Stimulated activated CD4-positive, alpha-beta T cell treated with anti-CD3 and anti-CD28 coated beads, Interleukin-4, amount 100 ng/mL, for 1 hour (primary cell): ENCODE measurements around the gene ZMYND8.

ENCODE experiments used
- DNase-seq: peaks from one replicate; pipeline ENCODE4 v3.0.0-alpha.2; 2020

The ZMYND8 gene

DNA sequence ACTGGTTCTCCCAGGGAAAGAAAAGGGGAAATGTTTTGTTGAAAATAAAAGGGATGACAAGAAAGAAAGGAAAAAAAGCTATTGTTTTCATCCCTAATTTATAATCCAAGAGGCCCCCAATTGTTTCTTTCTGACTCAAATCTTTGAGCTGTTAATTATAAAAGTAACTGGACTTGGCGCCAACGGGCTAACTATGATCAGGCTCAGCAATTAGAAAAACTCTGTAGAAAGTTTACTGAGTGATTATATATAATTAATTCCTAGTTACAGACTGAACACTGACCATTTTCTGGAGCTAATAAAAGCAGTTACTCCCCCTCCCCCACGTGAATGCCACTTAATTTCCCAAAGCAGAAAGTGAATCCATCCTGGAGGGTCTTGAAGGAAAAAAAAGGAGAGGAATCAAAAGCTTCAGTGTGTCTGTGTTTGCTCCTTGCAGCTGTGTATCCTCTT, 3.2 kb downstream of the ZMYND8 start:
- no peak for DNase-seq

- no peak for DNase-seq
Observed at GRCh38 chr20:47352332-47353238, 3.9 kb downstream of the ZMYND8 start.

DNA sequence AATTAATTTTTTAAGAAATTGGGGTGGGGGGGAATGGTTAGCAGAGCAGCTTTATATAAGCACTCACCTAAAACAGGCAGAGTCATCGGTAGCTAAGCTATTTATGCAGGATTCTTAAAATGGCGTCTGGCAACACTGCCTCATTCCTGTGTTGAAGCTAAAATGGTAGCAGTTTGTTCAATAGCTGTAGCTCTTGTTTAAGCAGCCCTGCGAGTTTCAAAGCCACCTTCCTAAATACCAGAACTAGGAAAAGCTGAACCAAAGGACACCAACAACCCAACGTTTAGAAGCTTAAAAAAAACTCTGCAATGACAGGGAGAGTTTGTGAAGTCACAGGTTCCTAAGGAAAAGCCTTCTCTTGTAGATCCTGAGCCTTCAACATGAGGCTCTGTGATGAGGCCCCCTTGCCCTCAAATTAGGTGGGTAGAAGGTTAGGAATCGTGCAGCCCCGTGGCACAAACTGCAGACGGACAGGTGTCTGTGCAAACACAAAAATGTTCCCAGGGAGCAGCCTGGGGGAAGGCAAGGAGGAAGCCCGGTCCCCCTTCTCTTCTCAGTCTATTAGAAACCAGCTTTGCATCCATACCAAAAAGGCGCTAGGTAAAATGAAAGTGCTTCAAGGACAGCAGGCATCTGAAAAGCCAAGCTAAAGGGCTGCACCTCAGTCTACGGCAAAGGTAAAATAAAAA, 4.7 kb downstream of the ZMYND8 start:
- no peak for DNase-seq

DNA sequence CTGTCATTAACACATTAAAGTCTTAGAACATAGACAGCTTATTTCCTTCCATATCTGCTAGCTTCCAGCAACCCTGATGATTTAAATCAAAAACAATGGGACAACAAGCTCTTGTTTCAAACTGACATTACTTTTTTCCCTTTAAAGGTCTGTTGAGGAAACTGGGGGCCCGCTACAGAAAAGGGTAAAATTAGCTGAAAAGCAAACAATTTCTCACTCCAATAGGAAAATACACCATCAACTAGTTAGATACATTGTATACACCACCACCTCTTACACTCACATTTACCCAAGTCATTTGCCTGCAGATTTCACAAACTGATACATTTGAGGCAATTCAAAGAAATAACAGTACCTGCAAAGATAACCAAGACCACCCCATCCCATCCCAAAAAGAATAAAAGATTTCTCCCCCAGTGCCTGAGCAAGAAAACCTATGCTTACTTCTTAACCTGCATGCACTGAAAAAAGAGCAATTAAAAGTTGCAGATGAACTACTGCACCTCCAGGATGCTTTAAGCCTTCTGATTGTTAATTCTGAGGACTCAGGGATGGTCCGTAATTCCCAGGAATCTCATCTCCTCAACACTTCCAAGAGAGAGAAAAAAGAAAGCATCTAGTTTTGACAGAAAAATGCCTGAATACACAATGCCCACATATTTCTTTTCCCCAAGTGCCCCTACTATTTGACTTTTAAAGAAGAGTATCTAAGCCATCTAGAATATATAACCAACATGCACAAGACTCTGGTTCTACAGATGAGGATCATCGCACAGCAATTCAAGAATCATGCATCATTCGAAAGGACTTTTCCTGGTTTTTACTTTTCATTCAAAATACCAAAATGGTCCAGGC, 5.6 kb downstream of the ZMYND8 start:
- DNase-seq: no peak

GRCh38 chr20:47350181-47350550, 6.3 kb downstream of the ZMYND8 start:
- no peak for DNase-seq

DNA sequence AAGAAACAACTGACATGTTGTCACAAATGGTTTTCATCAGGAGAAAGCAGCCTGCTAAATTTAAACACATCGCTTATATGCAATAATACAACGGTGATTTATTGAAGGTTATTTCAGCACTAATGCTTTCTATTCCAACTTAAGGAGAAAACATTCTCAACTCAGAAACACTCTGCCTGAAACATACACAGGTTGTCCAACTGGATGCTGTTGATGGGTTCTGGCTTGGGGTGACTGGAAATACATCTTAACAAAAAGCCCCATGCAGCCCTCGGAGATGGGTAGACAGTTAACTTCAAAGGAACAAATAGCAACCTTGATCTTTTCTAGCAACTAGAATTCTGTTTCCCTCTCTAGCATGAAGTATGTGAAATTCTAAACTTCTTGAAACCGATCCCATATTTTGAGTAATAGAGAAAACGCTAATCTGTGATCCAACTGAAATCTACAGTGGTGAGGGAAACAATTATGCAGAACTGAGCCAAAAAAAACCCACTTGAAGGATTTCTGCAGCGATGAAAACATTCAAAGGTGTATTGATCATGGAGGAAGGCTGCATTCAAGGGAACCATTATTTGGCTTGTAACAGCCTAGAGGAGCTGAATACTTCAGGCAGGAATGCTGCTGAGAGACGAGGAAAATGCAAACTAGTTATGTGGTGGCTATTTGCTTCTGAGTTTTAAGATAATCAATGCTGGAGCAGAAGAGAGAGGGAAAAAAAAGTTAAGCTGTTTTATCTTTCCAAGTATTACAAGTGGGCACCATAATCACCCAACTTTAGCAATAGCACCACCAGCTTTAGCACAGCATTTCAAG, 6.9 kb downstream of the ZMYND8 start:
- no peak for DNase-seq

DNA sequence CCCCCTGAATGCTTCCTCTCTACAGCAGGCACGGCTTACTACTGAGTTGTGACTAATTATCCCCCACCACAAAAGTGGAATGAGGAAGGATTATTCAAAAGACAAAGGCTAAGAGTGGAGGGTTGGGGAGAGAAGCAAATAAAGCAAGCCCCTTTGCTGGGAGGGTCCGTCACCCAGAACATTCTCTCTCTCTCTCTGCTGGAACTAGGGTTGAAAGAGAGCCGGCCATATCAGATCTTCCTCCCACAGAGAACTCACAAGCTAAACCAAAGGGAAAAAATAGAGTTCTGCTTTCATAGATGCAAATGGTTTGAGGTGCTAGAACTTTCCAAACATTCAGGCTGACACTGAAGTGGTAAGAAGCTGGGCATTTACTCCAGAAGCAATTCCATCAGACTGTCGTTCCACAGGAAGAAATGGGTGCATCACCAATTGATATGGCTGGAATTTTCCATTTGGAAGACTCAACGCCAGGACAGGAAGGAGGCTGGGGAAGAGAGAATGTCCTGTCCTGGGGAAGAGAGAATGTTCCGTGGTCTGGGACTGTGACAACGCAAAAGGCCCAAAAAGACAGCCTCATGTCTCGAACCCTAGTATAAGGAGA, 7.9 kb downstream of the ZMYND8 start:
- no peak for DNase-seq

DNA sequence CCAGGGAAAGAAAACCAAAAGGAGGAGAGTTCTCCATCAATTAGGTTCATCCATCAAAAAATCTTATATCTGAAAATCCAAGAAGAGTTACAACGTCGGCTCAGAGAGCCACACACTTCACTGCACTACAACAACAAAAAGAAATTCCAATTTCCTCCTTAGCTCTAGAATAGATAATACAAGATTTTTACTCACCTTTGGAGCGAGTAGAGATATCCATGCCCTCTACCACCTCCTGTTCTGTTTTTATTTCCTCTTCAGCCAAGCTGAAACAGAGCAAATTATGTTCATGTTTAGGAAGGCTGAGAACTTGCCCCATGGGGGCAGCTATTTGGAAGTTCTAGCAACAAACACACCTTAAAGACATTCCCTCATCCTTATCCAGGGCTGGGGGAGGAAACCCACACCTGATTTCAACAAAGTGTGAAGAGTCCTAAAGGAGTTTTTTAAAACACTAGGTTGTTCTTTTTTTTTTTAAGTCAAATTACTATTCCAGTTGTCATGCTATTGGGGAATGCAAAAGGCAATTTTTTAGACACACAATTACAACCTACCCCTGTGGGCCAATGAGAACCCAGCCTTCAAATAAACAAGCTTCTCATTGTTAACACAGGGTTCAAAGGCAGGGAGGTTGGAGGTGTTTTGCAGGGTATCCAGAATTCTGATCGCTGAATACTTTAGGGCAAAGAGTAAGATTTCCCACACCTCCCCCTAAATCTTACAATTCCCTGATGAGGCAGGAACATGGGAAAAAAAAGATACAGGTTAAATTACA, 8.7 kb downstream of the ZMYND8 start:
- DNase-seq: no peak

GRCh38 chr20:47346172-47346571, 10.3 kb downstream of the ZMYND8 start:
- no peak for DNase-seq

- no peak for DNase-seq
Observed at GRCh38 chr20:47345214-47345613, 11.3 kb downstream of the ZMYND8 start.

GRCh38 chr20:47343007-47343472, 13.5 kb downstream of the ZMYND8 start:
- DNase-seq: no peak

DNA sequence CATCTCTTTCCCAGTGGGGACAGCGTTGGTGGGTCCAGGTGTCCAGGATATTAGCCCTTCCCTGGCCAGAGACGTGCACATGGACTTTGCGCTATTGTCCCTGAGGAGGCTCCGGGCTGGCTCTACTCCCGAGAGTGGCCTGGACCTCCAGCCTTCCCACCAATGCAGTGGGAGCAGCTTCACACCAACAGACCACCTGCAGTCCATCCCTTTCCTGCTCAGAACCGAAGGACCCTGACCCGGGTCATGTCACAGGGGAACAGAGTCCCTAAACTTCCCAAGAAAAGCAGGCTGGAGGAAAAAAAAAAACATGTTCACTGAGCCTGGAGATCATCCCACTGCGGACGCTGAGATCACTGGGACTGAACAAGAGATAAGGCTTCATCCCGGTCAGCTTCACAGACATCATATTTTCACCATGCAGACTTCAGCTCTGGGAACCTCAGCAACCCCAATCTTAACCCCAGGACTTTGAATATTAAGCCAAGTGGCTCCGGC, 18.3 kb downstream of the ZMYND8 start:
- no peak for DNase-seq

DNA sequence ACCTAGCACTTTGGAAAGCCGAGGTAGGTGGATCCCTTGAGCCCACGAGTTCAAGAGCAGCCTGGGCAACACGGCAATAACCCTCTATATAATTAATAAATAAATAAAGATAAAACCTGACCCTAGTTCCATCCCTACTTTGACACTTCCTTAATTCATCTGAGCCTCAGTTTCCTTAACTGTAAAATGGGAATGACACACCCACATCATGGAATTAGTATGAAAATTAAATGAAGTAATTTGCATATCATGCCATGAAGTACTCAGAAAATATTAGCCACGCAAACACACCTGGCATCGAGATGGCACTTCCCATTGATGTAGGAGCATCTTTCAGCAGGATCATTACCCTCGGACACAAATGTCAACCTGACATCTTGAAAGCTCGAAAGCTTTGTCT, 19.1 kb downstream of the ZMYND8 start:
- no peak for DNase-seq

- no peak for DNase-seq
Observed at GRCh38 chr20:47336129-47336754, 20.3 kb downstream of the ZMYND8 start.

DNA sequence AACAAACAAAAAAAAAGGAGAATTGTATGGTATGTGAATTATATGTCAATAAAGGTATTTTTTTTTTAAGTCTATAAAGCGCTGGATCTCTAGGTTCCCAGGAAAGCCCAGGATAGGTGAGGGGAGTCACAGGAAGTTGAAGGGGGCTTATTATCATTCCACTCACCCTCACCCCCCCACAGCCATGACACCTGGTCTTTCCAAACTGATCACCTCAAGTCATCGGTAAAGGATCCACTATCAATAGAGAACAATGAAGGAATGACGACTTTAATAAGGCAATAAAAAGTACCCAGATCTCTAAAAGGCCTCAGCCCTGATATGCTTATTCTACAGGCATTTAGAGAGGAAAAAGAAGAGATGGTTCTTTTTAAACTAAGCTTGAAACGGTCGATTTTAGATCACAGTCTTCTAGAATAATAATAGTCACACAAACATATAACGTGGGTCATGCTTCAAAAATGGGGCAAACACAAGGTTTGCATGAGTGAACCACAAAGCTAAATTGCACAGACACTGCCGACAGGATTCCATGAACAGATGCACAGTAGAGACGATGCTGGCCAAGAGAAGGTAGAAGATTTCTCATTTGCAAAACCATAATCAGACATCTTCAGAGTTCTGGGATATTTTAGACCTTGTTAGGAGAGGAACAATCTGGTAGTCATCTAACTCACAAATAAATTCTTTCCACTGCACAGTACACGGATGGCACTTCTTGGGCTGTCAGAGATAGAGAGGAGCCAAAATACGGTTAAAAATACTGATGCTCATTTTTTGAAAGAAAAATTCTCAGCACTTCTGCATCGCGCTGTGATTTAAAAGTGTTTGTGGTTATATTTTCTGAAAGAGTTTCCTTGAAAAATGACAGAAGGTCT, 21.0 kb downstream of the ZMYND8 start:
- DNase-seq: no peak

DNA sequence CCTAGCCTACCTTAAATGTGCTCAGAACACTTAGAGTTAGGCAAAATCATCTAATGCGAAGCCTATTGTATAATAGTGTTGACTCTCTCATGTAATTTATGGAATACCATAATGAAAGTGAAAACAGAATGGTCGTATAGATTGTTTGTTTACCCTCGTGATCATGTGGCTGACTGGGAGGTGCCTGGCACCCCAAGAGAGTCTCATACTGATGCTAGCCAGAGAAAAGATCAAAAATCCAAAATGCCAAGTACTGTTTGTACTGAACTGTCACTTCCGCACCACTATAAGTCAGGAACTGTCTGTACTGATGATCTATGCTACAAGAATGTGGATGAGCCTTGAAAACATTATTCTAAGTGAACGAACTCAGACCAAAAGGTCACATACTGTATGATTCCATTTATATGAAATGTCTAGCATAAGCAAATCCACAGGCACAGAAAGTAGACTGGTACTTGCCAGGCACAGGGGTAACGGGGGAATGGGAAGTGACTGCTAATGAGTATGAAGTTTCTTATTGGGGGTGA, 22.4 kb downstream of the ZMYND8 start:
- no peak for DNase-seq

DNA sequence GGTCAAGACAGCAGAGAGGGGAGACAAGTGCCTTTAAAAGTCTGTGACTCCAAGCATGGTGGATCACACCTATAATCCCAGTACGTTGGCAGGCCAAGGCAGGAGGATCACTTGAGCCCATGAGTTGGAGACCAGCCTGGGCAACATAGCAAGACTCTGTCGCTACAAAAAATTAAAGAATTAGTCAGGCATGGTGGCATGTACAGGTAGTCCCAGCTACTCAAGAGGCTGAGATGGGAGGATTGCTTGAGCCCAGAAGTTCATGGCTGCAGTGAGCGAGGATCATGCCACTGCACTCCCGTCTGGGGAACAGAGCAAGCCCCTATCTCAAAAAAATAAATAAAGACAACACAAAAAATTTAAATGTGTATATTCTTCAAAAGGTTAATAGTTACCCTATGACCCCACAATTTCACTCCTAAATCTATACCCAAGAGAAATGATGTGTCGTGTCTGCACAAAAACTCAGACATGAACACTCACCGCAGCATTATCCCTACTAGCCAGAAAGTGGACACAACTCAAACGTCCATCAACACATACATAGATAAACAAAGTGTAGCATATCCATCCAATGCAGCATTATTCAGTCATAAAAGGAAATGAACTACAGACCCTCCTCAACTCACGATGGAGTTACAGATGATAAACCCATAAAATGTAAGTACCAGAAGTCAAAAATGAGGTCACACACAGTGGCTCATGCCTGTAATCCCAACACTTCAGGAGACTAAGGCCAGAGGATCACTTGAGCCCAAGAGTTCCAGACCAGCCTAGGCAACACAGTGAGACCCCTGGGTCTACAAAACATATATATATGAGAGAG, 23.9 kb downstream of the ZMYND8 start:
- DNase-seq: no peak
